Measurements from ENCODE around the gene ALS2CL.

Gene ALS2CL

GRCh38 chr3:46677411-46677726, 16.1 kb downstream of the ALS2CL start:
- DNase-seq, result no peak

GRCh38 chr3:46676601-46677410, 16.7 kb downstream of the ALS2CL start:
- DNase-seq, result no peak

DNA sequence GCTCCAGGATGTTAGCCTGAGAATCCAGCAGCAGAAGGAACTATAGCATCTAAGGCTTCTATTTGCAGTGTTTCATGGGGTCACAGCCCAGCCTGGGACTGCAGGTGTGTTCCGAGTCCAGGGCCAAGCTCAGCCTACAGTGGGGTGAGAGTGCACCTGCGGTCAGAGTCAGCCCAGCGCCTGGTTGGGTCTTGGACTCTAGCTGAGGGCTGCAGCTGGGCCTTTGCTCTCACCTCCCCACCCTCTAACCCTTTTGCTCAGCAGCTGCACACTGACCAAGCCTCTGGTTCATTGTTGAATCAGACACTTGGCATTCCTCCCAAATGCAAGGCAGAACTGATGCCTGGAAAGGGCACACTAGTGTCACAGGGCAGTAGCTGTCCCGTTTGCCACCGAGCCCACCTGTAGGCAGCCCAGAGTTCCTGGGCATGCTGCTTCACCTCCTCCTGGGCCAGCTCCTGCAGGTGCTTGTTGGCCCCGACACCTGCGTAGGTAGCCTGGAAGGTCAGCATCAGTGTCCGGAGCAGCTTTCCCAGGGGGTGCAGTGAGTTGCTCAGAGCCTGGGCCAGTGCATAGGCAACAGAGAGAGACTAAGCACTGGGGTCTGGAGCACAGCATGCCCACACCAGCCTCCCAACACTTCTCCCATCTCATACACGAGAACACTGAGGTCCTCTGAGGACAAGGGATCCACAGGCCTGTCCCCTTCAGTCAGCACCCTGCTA, 17.5 kb downstream of the ALS2CL start:
- DNase-seq, result no peak

GRCh38 chr3:46675426-46675825, 18.1 kb downstream of the ALS2CL start:
- no peak for DNase-seq

GRCh38 chr3:46674031-46674845, 19.2 kb downstream of the ALS2CL start:
- DNase-seq, result no peak

GRCh38 chr3:46673151-46674030, 20.1 kb downstream of the ALS2CL start:
- DNase-seq, result no peak

- DNase-seq, result no peak
Measured at GRCh38 chr3:46672349-46672695, 21.2 kb downstream of the ALS2CL start.

GRCh38 chr3:46671541-46672348, 21.7 kb downstream of the ALS2CL start:
- no peak for DNase-seq

- no peak for DNase-seq
Measured at GRCh38 chr3:46670891-46671427, 22.5 kb downstream of the ALS2CL start.

- no peak for DNase-seq
Measured at GRCh38 chr3:46670000-46670890, 23.2 kb downstream of the ALS2CL start.

DNA sequence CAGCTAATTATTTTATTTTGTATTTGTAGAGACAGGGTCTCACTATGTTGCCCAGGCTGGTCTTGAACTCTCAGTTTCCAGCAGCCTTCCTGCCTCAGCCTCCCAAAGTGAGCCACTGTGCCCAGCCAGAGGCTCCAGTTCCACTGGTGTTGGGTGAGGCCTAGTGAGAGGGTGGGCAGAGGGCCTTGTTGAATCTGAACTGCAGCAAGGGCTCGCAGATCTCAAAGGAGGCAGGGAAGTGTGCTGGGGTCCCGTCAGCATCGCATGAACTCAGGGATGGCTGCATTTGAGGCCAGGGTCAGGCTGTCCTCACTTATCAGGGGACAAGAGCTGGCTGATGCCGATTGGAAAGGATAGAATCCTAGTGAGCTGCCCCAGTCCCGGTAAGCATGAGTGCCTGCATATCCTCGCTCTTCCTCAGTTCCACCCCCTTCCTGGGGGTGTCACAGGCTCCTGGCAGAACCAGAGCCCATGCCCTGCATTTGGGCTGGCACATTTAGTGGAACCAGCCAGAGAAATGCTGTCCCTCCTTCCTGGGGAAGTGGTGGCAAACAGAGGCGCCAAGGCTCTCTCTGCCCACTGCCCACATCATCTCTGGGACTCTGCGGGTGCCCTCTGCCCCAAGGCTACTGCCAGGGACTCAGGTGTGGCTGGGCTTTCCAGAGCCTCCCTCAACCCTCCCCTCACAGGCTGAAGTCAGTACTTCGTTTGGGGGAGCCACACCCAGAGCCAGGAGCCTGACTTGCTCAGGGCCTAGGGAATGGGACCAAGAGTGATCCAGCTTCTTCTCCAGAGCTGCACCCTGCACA, 24.1 kb downstream of the ALS2CL start:
- no peak for DNase-seq

DNA sequence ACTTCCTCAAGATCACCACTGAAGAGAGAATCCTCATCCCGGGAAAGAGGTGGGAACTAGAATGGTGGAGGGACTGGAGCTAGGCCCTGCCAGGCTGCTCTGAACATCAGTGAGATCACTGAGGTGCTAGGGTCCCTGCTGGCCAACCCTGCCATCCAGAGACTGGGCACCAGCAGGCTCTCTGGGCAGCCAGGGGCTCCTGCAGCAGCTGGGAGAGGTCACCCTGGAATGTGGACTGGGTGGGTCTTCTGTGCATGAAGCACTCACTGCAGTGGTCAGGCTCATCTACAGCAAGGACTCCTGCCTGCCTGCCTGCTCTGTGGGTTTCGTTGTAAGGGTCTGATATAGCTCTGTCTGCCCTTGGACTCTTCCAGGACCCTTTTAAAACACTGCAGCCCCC, 24.9 kb downstream of the ALS2CL start:
- no peak for DNase-seq

DNA sequence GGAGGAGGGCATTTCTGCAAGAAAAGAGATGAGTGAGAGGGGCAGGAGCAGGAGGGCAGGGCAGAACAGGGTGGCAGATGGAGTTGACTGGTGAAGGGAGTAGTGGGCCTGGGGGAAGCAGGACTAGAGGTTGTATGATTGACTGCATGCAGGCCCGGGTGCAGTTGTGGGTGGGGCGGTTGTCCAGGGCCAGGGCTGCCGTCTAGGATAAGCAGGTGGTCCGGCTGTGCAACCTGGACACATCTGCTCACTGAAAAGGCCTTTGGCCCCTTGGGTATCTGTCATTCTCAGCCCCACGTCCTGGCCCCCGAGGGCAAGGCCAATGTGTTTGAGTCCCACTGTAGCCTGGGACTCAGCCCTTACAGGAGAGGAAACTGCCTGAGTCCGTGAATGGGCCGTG, 25.4 kb downstream of the ALS2CL start:
- no peak for DNase-seq

- DNase-seq, result no peak
Measured at GRCh38 chr3:46667657-46668056, 25.8 kb downstream of the ALS2CL start.

- DNase-seq, result no peak
Measured at GRCh38 chr3:46667061-46667621, 26.3 kb downstream of the ALS2CL start.

- peak; percentile 82 for DNase-seq
Measured at GRCh38 chr3:46666453-46666845, 27.0 kb downstream of the ALS2CL start.

DNA sequence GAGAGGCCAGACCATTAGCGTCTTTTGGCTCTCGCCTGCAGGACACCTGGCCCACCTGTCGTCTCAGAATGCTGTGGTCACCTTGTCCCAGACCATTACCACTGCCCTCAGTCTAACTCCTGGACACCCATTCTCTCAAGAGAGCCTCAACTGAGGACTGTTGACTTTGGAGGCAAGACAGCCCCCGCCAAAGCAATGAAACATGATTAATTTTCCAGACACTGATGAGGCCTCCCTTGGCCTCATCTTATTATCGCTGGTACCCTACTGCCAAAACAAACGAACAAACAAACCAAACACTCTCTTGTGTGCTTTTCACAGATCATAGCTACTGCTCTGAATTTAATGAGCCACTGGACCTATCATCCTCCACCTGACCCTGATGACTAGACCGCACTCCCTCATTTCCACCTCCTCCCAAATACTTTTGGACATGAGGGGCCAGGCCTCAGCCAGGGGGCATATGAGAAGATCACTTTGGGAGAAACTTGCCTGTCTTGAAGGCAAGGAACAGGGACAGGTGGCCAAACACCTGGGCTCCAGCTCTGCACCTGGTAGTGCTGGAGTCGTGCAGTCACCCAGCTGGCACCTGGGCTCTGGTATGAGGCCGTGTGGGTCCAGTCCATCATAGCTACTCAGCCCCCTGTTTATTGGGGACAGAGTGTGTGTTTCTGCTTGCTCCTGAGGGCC, 27.6 kb downstream of the ALS2CL start:
- peak; percentile 89 for DNase-seq

GRCh38 chr3:46664971-46665762, 28.3 kb downstream of the ALS2CL start:
- DNase-seq, result no peak

Data from NCI-H2029 (cell line).